Vagina (tissue), 2 donors: Measurements from ENCODE around the gene DST. TPM values are rescaled to one million over a fixed set of nuclear protein-coding genes. Genes with fewer than 3 reads are reported as not detected.

Experiments used
- DNase-seq, 2 donors: peaks; one replicate each; pipeline ENCODE4 v3.0.0-alpha.2; 2017; ENCODE audit errors: extremely low spot score in 2 of 2
- H3K27ac ChIP-seq: fragments of 200-600 bp; sonication (generic); one replicate; pipeline ENCODE4 v1.5.1; 2019
- H3K27me3 ChIP-seq: fragments of 200-600 bp; sonication (generic); one replicate; pipeline ENCODE4 v1.5.1; 2019
- H3K36me3 ChIP-seq, 2 donors: fragments of 200-600 bp; sonication (generic); one replicate each; pipeline ENCODE4 v1.5.1; 2017 to 2019
- H3K4me1 ChIP-seq: fragments of 200-600 bp; sonication (generic); one replicate; pipeline ENCODE4 v1.5.1; 2019
- H3K4me3 ChIP-seq, 2 donors: fragments of 200-600 bp; sonication (generic); 1 replicate in 1 of 2; 2 replicates in 1 of 2; pipeline ENCODE4 v1.5.1; 2016 to 2019
- H3K9me3 ChIP-seq: fragments of 200-600 bp; sonication (generic); one replicate; pipeline ENCODE4 v1.5.1; 2019
- CTCF ChIP-seq, 3 experiments: fragments of 450-650 bp in 2 of 3; fragments of 200-600 bp in 1 of 3; sonication (generic) in 1 of 3; IDR thresholded peaks; one replicate each; pipeline ENCODE4 v1.5.1; 2017 to 2019; ENCODE audit warnings: antibody characterized with exemption in 3 of 3, mild to moderate bottlenecking in 2 of 3, moderate library complexity in 2 of 3
- POLR2A ChIP-seq, 2 donors: fragments of 450-650 bp; IDR thresholded peaks; one replicate each; pipeline ENCODE4 v1.6.1; 2017; ENCODE audit warnings: antibody characterized with exemption in 2 of 2, mild to moderate bottlenecking in 2 of 2, moderate library complexity in 2 of 2
- POLR2AphosphoS5 ChIP-seq, 2 donors: sonication (generic); formaldehyde crosslinking; IDR thresholded peaks; one replicate each; pipeline ENCODE4 v1.9.0; 2017; ENCODE audit warnings: antibody characterized with exemption in 2 of 2, mild to moderate bottlenecking in 2 of 2, low read depth in 1 of 2; ENCODE audit not compliant: insufficient read depth in 1 of 2
- intact Hi-C: fragments of 100-400 bp; cut with DNase I; formaldehyde crosslinking; loops from one replicate; pipeline ENCODE4 v1.15.1; 2023
- total RNA-seq: library from RNA; depleted of rRNA; stranded (reverse); fragments of >200 nt; gene quantifications from one replicate; pipeline ENCODE4 v1.2.3, GENCODE V29; 2016

DST gene
- total RNA-seq, 1 donor from 2014 or later, result 460 TPM

GRCh38 chr6:56677559-56677958 lies 34.9 kb upstream of the DST start:
- H3K36me3 ChIP-seq, result no peaks in the 10 kb centered on the region
- H3K27me3 ChIP-seq, result no peaks in the 10 kb centered on the region
- H3K27ac ChIP-seq, result no peak overlapping the region
- H3K4me1 ChIP-seq, result peaks cover 12% of the 10 kb centered on the region
- intact Hi-C loops, result no loop called here
- H3K9me3 ChIP-seq, result no peaks in the 10 kb centered on the region
- H3K4me3 ChIP-seq, result no peak overlapping the region
- no peak for TF ChIP-seq POLR2A (IDR thresholded peaks at IDR 0.05)
- TF ChIP-seq POLR2AphosphoS5 (IDR thresholded peaks at IDR 0.05; ENCODE audit: insufficient read depth in 1 of 2, low read depth in 1 of 2), result no peak
- TF ChIP-seq CTCF (IDR thresholded peaks at IDR 0.05), result no peak
- no peak for DNase-seq

GRCh38 chr6:56671651-56672461 lies 29.2 kb upstream of the DST start:
- TF ChIP-seq POLR2A (IDR thresholded peaks at IDR 0.05) (no peak), POLR2AphosphoS5 (IDR thresholded peaks at IDR 0.05; ENCODE audit: insufficient read depth in 1 of 2, low read depth in 1 of 2) (peak in 1 of 2 donors; percentile 36)
- no peak for DNase-seq
- intact Hi-C loops, result no loop called here
- peak overlapping the region; percentile 56 for H3K27ac ChIP-seq
- H3K27me3 ChIP-seq, result no peaks in the 10 kb centered on the region
- no peaks in the 10 kb centered on the region for H3K9me3 ChIP-seq
- peaks cover 58% of the 10 kb centered on the region for H3K4me1 ChIP-seq
- no peaks in the 10 kb centered on the region for H3K36me3 ChIP-seq
- H3K4me3 ChIP-seq, result no peak overlapping the region

GRCh38 chr6:56671160-56671559 lies 28.5 kb upstream of the DST start:
- intact Hi-C loops, result no loop called here
- H3K27ac ChIP-seq, result peak overlapping the region; percentile 56
- no peak overlapping the region for H3K4me3 ChIP-seq
- TF ChIP-seq POLR2A (IDR thresholded peaks at IDR 0.05) (no peak), POLR2AphosphoS5 (IDR thresholded peaks at IDR 0.05; ENCODE audit: insufficient read depth in 1 of 2, low read depth in 1 of 2) (no peak), CTCF (IDR thresholded peaks at IDR 0.05) (no peak)
- H3K9me3 ChIP-seq, result no peaks in the 10 kb centered on the region
- no peaks in the 10 kb centered on the region for H3K36me3 ChIP-seq
- no peak for DNase-seq
- no peaks in the 10 kb centered on the region for H3K27me3 ChIP-seq
- peaks cover 59% of the 10 kb centered on the region for H3K4me1 ChIP-seq

GRCh38 chr6:56669041-56669440 lies 26.4 kb upstream of the DST start:
- Histone ChIP-seq H3K9me3 (no peaks in the 10 kb centered on the region), H3K36me3 (no peaks in the 10 kb centered on the region), H3K4me1 (peaks cover 57% of the 10 kb centered on the region), H3K27ac (peak overlapping the region; percentile 68), H3K4me3 (no peak overlapping the region), H3K27me3 (no peaks in the 10 kb centered on the region)
- DNase-seq, result no peak
- intact Hi-C loops, result no loop called here
- TF ChIP-seq POLR2AphosphoS5 (IDR thresholded peaks at IDR 0.05; ENCODE audit: insufficient read depth in 1 of 2, low read depth in 1 of 2) (no peak), POLR2A (IDR thresholded peaks at IDR 0.05) (no peak), CTCF (IDR thresholded peaks at IDR 0.05) (no peak)

GRCh38 chr6:56668158-56668557 lies 25.5 kb upstream of the DST start:
- DNase-seq, result no peak
- intact Hi-C loops, result no loop called here
- H3K9me3 ChIP-seq, result no peaks in the 10 kb centered on the region
- TF ChIP-seq CTCF (IDR thresholded peaks at IDR 0.05), result no peak
- TF ChIP-seq POLR2AphosphoS5 (IDR thresholded peaks at IDR 0.05; ENCODE audit: insufficient read depth in 1 of 2, low read depth in 1 of 2), result no peak
- no peak for TF ChIP-seq POLR2A (IDR thresholded peaks at IDR 0.05)
- H3K36me3 ChIP-seq, result no peaks in the 10 kb centered on the region
- H3K27ac ChIP-seq, result peak overlapping the region; percentile 16
- no peaks in the 10 kb centered on the region for H3K27me3 ChIP-seq
- H3K4me1 ChIP-seq, result peaks cover 48% of the 10 kb centered on the region
- H3K4me3 ChIP-seq, result no peak overlapping the region
